Transverse colon (tissue), 4 donors: Measurements from ENCODE around the gene SLC5A3.

ENCODE experiments used
- CTCF ChIP-seq, 5 experiments: fragments of 200-600 bp in 3 of 5; fragments of 450-650 bp in 2 of 5; sonication (generic) in 3 of 5; IDR thresholded peaks; 1 replicate in 2 of 5; 2 replicates in 3 of 5; pipeline ENCODE4 v1.5.1; 2016 to 2017; ENCODE audit warnings: antibody characterized with exemption in 5 of 5, inconsistent platforms in 3 of 5, mild to moderate bottlenecking in 2 of 5, moderate library complexity in 1 of 5
- EP300 ChIP-seq: sonication (generic); formaldehyde crosslinking; IDR thresholded peaks from one replicate; pipeline ENCODE4 v1.6.1; 2017; ENCODE audit warnings: antibody characterized with exemption, low read depth
- POLR2A ChIP-seq: fragments of 450-650 bp; IDR thresholded peaks from one replicate; pipeline ENCODE4 v1.6.1; 2016; ENCODE audit warnings: antibody characterized with exemption, mild to moderate bottlenecking, moderate library complexity
- POLR2AphosphoS5 ChIP-seq, 3 donors: sonication (generic); formaldehyde crosslinking; IDR thresholded peaks; one replicate each; pipeline ENCODE4 v1.6.1; 2016; ENCODE audit warnings: antibody characterized with exemption in 3 of 3

- no peak for TF ChIP-seq POLR2A
- no peak for TF ChIP-seq CTCF (IDR thresholded peaks at IDR 0.05)
- no peak for TF ChIP-seq EP300
- no peak for TF ChIP-seq POLR2AphosphoS5 (IDR thresholded peaks at IDR 0.05)
Observed at GRCh38 chr21:34077888-34078287, 4.5 kb downstream of the SLC5A3 start.
